Measurements from ENCODE around the gene OR52E6.

The OR52E6 gene

GRCh38 chr11:5807580-5807979 lies 34.1 kb downstream of the OR52E6 start:
- H3K27ac ChIP-seq (ENCODE audit: low read depth in 2 of 2, low read length in 2 of 2): no peak overlapping the region
- H3K27me3 ChIP-seq (ENCODE audit: control insufficient read depth in 2 of 2, insufficient read depth in 2 of 2, low read length in 2 of 2): no peaks in the 10 kb centered on the region
- H3K4me1 ChIP-seq (ENCODE audit: control insufficient read depth in 2 of 2, insufficient read depth in 2 of 2, low read length in 2 of 2): no peaks in the 10 kb centered on the region
- H3K9me3 ChIP-seq (ENCODE audit: control insufficient read depth in 2 of 2, low read length in 2 of 2): no peaks in the 10 kb centered on the region
- no peaks in the 10 kb centered on the region for H3K36me3 ChIP-seq (ENCODE audit: control insufficient read depth in 2 of 2, insufficient read depth in 2 of 2, low read length in 2 of 2)
- no peak overlapping the region for H3K4me3 ChIP-seq (ENCODE audit: low read length in 2 of 2)
- no peak overlapping the region for H3K9ac ChIP-seq (ENCODE audit: low read depth in 1 of 2, low read length in 2 of 2)

GRCh38 chr11:5803982-5804381 lies 37.7 kb downstream of the OR52E6 start:
- no peak overlapping the region for H3K9ac ChIP-seq (ENCODE audit: low read depth in 1 of 2, low read length in 2 of 2)
- no peaks in the 10 kb centered on the region for H3K9me3 ChIP-seq (ENCODE audit: control insufficient read depth in 2 of 2, low read length in 2 of 2)
- H3K27me3 ChIP-seq (ENCODE audit: control insufficient read depth in 2 of 2, insufficient read depth in 2 of 2, low read length in 2 of 2): no peaks in the 10 kb centered on the region
- no peak overlapping the region for H3K4me3 ChIP-seq (ENCODE audit: low read length in 2 of 2)
- no peaks in the 10 kb centered on the region for H3K4me1 ChIP-seq (ENCODE audit: control insufficient read depth in 2 of 2, insufficient read depth in 2 of 2, low read length in 2 of 2)
- H3K27ac ChIP-seq (ENCODE audit: low read depth in 2 of 2, low read length in 2 of 2): no peak overlapping the region
- H3K36me3 ChIP-seq (ENCODE audit: control insufficient read depth in 2 of 2, insufficient read depth in 2 of 2, low read length in 2 of 2): no peaks in the 10 kb centered on the region

- Histone ChIP-seq H3K27me3 (ENCODE audit: control insufficient read depth in 2 of 2, insufficient read depth in 2 of 2, low read length in 2 of 2) (no peaks in the 10 kb centered on the region), H3K36me3 (ENCODE audit: control insufficient read depth in 2 of 2, insufficient read depth in 2 of 2, low read length in 2 of 2) (no peaks in the 10 kb centered on the region), H3K9me3 (ENCODE audit: control insufficient read depth in 2 of 2, low read length in 2 of 2) (no peaks in the 10 kb centered on the region), H3K4me1 (ENCODE audit: control insufficient read depth in 2 of 2, insufficient read depth in 2 of 2, low read length in 2 of 2) (no peaks in the 10 kb centered on the region), H3K4me3 (ENCODE audit: low read length in 2 of 2) (no peak overlapping the region), H3K27ac (ENCODE audit: low read depth in 2 of 2, low read length in 2 of 2) (no peak overlapping the region), H3K9ac (ENCODE audit: low read depth in 1 of 2, low read length in 2 of 2) (no peak overlapping the region)
Observed at GRCh38 chr11:5796541-5796940, 45.2 kb downstream of the OR52E6 start.

- no peaks in the 10 kb centered on the region for H3K36me3 ChIP-seq (ENCODE audit: control insufficient read depth in 2 of 2, insufficient read depth in 2 of 2, low read length in 2 of 2)
- no peak within 1 kb of the TSS for H3K4me3 ChIP-seq (ENCODE audit: low read length in 2 of 2)
- H3K27me3 ChIP-seq (ENCODE audit: control insufficient read depth in 2 of 2, insufficient read depth in 2 of 2, low read length in 2 of 2): no peaks in the 10 kb centered on the region
- H3K4me1 ChIP-seq (ENCODE audit: control insufficient read depth in 2 of 2, insufficient read depth in 2 of 2, low read length in 2 of 2): no peaks in the 10 kb centered on the region
- no peaks in the 10 kb centered on the region for H3K9me3 ChIP-seq (ENCODE audit: control insufficient read depth in 2 of 2, low read length in 2 of 2)
- no peak within 1 kb of the TSS for H3K9ac ChIP-seq (ENCODE audit: low read depth in 1 of 2, low read length in 2 of 2)
- no peak within 1 kb of the TSS for H3K27ac ChIP-seq (ENCODE audit: low read depth in 2 of 2, low read length in 2 of 2)
Observed at GRCh38 chr11:5791165-5791564, 50.5 kb downstream of the OR52E6 start, which contains the start of gene OR52N1. Gene OR52N1, minus strand, starts transcription at chr11:5791265. Its CDS starts 2,449 bp downstream, at chr11:5788816.
